Esophagus muscularis mucosa (tissue), 4 donors: ENCODE measurements around the gene GTF3C1. TPM values are rescaled to one million over a fixed set of nuclear protein-coding genes. Genes with fewer than 3 reads are reported as not detected.

Experiments used
- DNase-seq: peaks from one replicate; pipeline ENCODE4 v3.0.0-alpha.2; 2017; ENCODE audit errors: extremely low spot score
- H3K27ac ChIP-seq, 4 donors: fragments of 200-600 bp; sonication (generic); replicated peaks in 1 of 4; 1 replicate in 3 of 4; 2 replicates in 1 of 4; pipeline ENCODE4 v1.5.1; 2016 to 2019; ENCODE audit warnings: mild to moderate bottlenecking in 1 of 4
- H3K27me3 ChIP-seq, 4 donors: fragments of 200-600 bp; sonication (generic); one replicate each; pipeline versions ENCODE4 v1.5.1 to v1.6.0; 2016 to 2019
- H3K36me3 ChIP-seq, 4 donors: fragments of 200-600 bp; sonication (generic); one replicate each; pipeline ENCODE4 v1.5.1; 2016 to 2019
- H3K4me1 ChIP-seq, 4 donors: fragments of 200-600 bp; sonication (generic); one replicate each; pipeline ENCODE4 v1.5.1; 2016 to 2019
- H3K4me3 ChIP-seq, 4 donors: fragments of 200-600 bp; sonication (generic); 1 replicate in 2 of 4; 2 replicates in 2 of 4; pipeline ENCODE4 v1.5.1; 2016 to 2019; ENCODE audit warnings: mild to moderate bottlenecking in 4 of 4, moderate library complexity in 1 of 4
- H3K9me3 ChIP-seq, 4 donors: fragments of 200-600 bp; sonication (generic); 1 replicate in 3 of 4; 2 replicates in 1 of 4; pipeline ENCODE4 v1.5.1; 2016 to 2019
- CTCF ChIP-seq, 3 experiments: fragments of 200-600 bp in 2 of 3; fragments of 450-650 bp in 1 of 3; sonication (generic) in 2 of 3; IDR thresholded peaks; one replicate each; pipeline ENCODE4 v1.5.1; 2017 to 2019; ENCODE audit warnings: antibody characterized with exemption in 3 of 3, mild to moderate bottlenecking in 2 of 3, moderate library complexity in 1 of 3
- EP300 ChIP-seq: sonication (generic); formaldehyde crosslinking; IDR thresholded peaks from one replicate; pipeline ENCODE4 v1.6.1; 2017; ENCODE audit warnings: antibody characterized with exemption
- POLR2A ChIP-seq: fragments of 450-650 bp; IDR thresholded peaks from one replicate; pipeline ENCODE4 v1.6.1; 2017; ENCODE audit warnings: antibody characterized with exemption, moderate library complexity, mild to moderate bottlenecking, low read depth
- POLR2AphosphoS5 ChIP-seq, 2 donors: sonication (generic); formaldehyde crosslinking; IDR thresholded peaks; one replicate each; pipeline ENCODE4 v1.6.1; 2017; ENCODE audit warnings: antibody characterized with exemption in 2 of 2
- WGBS: methylation state at CpG from one replicate; pipeline ENCODE4 v1.1.5; 2018; 5-methylcytosine and 5-hydroxymethylcytosine counted together
- intact Hi-C: fragments of 100-400 bp; cut with DNase I; formaldehyde crosslinking; loops from one replicate; pipeline ENCODE4 v1.15.1; 2023
- total RNA-seq, 4 donors: library from RNA; depleted of rRNA; stranded (reverse); fragments of >200 nt; gene quantifications; one replicate each; pipeline versions ENCODE4 v1.1.0 to v1.2.1, GENCODE V29; 2016

The GTF3C1 gene
- total RNA-seq, 4 donors from 2014 or later = 37.6 to 65.4 (median 54.8) TPM

- no peak for DNase-seq
- Histone ChIP-seq H3K4me3 (no peak overlapping the region), H3K27ac (no peak overlapping the region), H3K36me3 (peaks cover 46 to 96% (median 64%) of the 10 kb centered on the region in 4 donors), H3K27me3 (no peaks in the 10 kb centered on the region), H3K4me1 (peaks cover 0 to 18% (median 8%) of the 10 kb centered on the region in 4 donors), H3K9me3 (no peaks in the 10 kb centered on the region)
- TF ChIP-seq EP300 (no peak), POLR2AphosphoS5 (IDR thresholded peaks at IDR 0.05) (no peak), POLR2A (no peak), CTCF (IDR thresholded peaks at IDR 0.05) (no peak)
- intact Hi-C loops = no loop called here
- 85% methylated on average over 14 of the region's 22 CpGs for WGBS
Observed at GRCh38 chr16:27511657-27512448, 37.9 kb downstream of the GTF3C1 start.

GRCh38 chr16:27508476-27508875 is 41.2 kb downstream of the GTF3C1 start:
- intact Hi-C loops = no loop called here
- WGBS = 95% methylated on average over 9 of the region's 9 CpGs
- no peak for TF ChIP-seq POLR2A
- no peak for TF ChIP-seq CTCF (IDR thresholded peaks at IDR 0.05)
- no peak for TF ChIP-seq POLR2AphosphoS5 (IDR thresholded peaks at IDR 0.05)
- TF ChIP-seq EP300 = no peak
- no peak overlapping the region for H3K27ac ChIP-seq
- no peak overlapping the region for H3K4me3 ChIP-seq
- no peak for DNase-seq
- no peaks in the 10 kb centered on the region for H3K9me3 ChIP-seq
- H3K36me3 ChIP-seq = peaks cover 69 to 100% (median 91%) of the 10 kb centered on the region in 4 donors
- no peaks in the 10 kb centered on the region for H3K27me3 ChIP-seq
- peaks cover 0 to 4% (median 0%) of the 10 kb centered on the region in 4 donors for H3K4me1 ChIP-seq

- H3K4me3 ChIP-seq = no peak overlapping the region
- TF ChIP-seq EP300 (no peak), POLR2AphosphoS5 (IDR thresholded peaks at IDR 0.05) (no peak), CTCF (IDR thresholded peaks at IDR 0.05) (no peak), POLR2A (no peak)
- intact Hi-C loops = no loop called here
- no peak overlapping the region for H3K27ac ChIP-seq
- H3K4me1 ChIP-seq = peaks cover 0 to 4% (median 0%) of the 10 kb centered on the region in 4 donors
- H3K9me3 ChIP-seq = no peaks in the 10 kb centered on the region
- WGBS = 98% methylated on average over 14 of the region's 17 CpGs
- H3K36me3 ChIP-seq = peaks cover 86 to 100% (median 99%) of the 10 kb centered on the region in 4 donors
- DNase-seq = no peak
- no peaks in the 10 kb centered on the region for H3K27me3 ChIP-seq
Observed at GRCh38 chr16:27506771-27507170, 42.9 kb downstream of the GTF3C1 start.

- H3K27ac ChIP-seq = no peak overlapping the region
Observed at GRCh38 chr16:27505297-27506236, 44.1 kb downstream of the GTF3C1 start.

More at GRCh38 chr16:27505297-27506236, 44.1 kb downstream of the GTF3C1 start:
- WGBS = 89% methylated on average over 11 of the region's 13 CpGs
- no peaks in the 10 kb centered on the region for H3K27me3 ChIP-seq
- no peaks in the 10 kb centered on the region for H3K9me3 ChIP-seq
- intact Hi-C loops = no loop called here
- DNase-seq = no peak
- peaks cover 90 to 100% (median 99%) of the 10 kb centered on the region in 4 donors for H3K36me3 ChIP-seq
- H3K4me1 ChIP-seq = peaks cover 0 to 4% (median 0%) of the 10 kb centered on the region in 4 donors
- TF ChIP-seq POLR2A (no peak), CTCF (IDR thresholded peaks at IDR 0.05) (no peak), EP300 (no peak), POLR2AphosphoS5 (IDR thresholded peaks at IDR 0.05) (no peak)
- H3K4me3 ChIP-seq = no peak overlapping the region
